ENCODE data around the gene SORL1.

Gene SORL1

GRCh38 chr11:121643479-121644186, 191.5 kb downstream of the SORL1 start:
- DNase-seq, result no peak

- no peak for DNase-seq
Observed at GRCh38 chr11:121644187-121644512, 192.0 kb downstream of the SORL1 start.

- DNase-seq, result no peak
Observed at GRCh38 chr11:121645001-121645400, 192.9 kb downstream of the SORL1 start.

- DNase-seq, result no peak
Observed at GRCh38 chr11:121645596-121645995, 193.5 kb downstream of the SORL1 start.

DNA sequence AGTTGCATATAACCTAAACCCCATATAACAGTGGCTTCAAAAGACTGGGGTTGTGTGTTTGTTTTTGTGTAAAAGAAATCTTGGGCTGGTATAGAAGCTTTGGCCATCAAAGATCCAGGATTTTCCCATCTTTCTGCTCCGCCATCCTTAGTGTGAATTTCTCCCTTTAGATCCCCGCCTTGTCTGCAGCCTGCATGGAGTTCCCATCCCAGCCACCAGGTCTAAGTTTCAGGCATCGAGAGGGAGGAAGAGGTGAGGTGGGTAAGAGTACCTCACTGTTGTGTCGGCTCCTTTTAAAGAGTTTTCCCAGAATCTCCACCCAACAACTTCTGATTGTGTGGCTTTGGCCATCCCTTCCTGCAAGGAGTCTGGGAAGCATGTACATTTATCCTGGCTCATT, 196.2 kb downstream of the SORL1 start:
- DNase-seq, result no peak

GRCh38 chr11:121649798-121650197, 197.7 kb downstream of the SORL1 start:
- DNase-seq, result no peak

- DNase-seq, result no peak
Observed at GRCh38 chr11:121650351-121651256, 198.5 kb downstream of the SORL1 start.

- no peak for DNase-seq
Observed at GRCh38 chr11:121651257-121651605, 199.1 kb downstream of the SORL1 start.

DNA sequence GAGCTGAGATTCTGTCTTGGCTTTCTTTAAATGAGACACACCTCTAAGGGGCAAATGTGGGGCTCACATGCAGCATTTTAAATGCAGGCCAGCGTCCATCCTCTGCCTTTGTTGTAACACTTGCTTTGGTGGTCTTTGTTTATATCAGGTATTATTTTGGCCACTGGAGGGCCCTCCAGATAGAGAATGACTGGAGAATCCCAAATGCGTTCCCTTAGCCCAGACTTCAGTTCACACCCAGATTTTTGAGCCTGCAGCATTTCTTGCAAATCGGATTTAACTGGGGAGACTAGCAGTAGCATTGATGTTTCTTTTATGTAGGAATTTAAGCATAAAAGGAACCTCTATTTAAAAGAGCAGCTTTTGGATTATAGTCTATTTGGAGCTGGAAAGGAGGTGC, 200.9 kb downstream of the SORL1 start:
- no peak for DNase-seq

DNA sequence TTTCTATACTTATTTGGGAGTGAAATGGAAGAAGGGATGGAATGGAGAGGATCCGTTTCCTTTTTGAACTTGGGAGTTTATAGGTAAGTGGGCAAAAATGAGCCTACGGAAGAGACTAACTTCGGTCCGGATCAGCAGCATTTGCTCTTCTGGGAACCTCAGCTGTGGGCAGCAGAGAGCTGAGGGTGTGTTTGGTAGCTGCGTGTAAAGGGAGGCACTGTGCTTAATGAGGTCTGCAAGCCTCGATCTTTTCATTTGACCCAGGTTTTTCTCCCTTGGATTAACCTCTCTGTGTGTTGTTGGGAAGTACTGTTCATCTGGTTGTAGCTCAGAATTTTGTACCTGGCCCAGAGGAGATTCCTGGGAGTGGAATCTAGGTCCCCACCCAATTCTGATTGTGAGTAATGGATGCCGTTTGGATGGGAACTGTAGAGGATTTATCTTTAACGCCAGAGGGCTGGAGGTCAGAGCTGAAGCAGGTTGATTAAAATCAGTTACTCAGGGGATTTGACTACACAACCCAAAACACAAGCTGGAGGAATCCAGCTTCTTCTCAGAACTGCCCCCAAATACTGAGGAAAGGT, 202.2 kb downstream of the SORL1 start:
- no peak for DNase-seq

DNA sequence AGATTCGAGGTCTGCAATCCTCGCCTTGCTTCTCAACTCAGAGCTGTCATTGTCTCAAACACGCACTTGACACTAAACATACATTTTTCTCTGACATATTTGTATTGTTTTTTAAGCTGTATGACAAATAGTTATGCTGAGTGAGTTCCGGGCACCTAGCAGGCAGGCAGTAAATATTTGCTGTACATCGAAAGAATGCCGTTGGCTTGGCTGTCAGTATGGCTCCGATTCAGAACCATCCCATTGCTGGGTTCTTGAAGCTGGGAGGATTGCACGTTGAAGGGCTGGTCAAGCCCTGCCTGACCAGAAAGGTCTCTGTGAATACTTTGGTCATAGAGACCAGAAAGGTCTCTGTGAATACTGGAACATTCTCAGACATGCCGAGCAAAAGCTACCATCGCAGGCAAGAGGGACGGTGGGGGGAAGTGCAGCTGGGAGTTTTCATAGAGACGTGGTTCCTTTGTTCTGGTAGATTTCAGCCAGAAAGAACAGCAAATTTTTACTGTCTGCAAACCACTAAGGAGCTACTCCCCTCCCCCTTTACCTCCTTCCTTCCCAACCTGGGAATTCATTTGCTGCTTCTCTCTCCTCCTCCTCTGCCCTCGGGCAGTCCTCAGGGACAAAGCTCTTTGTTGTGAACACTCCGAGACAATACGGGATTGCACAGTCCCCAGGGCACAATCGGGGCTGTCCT, 202.9 kb downstream of the SORL1 start:
- no peak for DNase-seq

DNA sequence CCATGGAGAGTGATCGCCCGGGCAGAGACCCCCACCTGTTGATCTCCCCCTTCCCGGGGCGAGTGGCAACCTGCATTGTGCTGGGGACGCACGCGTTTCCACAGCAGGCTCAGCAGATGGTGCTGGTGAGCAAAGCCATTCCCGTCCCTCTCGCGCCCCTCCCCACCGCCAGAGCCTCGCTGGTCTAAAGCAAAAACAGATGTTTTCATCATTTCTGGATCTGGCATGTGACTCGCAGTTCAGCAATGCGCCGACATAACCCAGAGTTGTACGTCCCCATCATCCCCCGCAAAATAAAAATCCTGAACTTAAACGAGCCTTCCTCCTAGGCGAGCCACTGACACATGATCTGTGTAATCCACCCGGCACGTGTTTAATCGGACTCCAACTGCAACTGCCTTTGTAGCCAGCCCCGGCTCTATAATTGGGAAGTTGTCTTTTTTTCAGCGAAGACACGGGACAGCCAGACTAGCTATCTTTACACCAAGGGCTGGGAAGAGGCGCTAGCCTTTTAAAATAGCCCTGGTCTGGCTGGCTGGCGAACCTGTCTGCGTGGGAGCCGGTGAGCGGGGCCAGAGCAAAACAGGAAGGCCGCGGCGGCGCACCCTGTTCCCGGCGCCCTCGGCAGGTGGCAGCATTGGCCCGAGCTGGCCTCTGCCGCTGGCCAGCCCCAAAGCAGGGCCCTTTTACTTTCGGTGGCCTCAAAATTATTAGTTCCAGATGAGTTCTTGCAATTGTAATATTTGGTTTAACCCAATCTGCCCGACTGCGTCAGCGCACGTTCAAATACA, 203.6 kb downstream of the SORL1 start:
- DNase-seq, result peak; percentile 61 to 62

DNA sequence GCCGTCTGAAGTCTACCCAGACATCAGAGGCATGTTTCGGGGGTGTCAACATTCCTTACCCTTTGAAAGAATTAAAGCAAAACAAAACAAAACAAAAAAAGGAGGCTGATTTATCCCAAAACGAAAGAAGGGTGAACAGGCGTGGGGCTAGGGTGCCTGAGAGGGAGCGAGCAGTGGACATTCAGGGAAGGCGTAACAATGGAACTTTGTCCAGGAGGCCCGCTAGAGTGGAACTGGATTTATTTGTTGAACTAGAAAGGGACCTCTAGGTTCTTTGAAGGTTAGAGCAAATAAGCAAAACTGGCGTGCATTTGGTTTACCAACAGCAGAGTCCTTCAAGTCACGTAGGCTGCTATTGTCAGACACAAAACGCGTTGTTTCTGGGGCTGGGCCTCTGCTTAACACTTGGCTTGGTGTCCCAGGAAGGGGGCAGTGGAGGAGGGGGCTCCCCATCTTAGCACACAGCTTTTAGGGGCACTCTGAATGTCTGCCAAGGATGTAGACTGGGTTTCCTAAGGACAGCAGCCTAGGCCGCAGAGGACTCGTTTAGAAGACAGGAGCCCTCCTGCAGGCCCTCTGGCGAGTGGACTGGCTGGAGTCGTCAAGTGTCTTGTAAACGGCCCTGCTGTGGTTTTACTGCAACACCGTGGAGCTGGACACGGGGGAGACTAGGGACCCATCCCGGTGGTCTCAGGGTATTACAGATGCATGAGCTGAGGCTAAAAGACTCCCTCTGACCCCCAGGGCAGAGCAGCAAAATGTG, 204.4 kb downstream of the SORL1 start:
- DNase-seq, result no peak

- DNase-seq, result no peak
Observed at GRCh38 chr11:121657146-121657545, 205.0 kb downstream of the SORL1 start.

GRCh38 chr11:121659811-121660210, 207.7 kb downstream of the SORL1 start:
- DNase-seq, result no peak

DNA sequence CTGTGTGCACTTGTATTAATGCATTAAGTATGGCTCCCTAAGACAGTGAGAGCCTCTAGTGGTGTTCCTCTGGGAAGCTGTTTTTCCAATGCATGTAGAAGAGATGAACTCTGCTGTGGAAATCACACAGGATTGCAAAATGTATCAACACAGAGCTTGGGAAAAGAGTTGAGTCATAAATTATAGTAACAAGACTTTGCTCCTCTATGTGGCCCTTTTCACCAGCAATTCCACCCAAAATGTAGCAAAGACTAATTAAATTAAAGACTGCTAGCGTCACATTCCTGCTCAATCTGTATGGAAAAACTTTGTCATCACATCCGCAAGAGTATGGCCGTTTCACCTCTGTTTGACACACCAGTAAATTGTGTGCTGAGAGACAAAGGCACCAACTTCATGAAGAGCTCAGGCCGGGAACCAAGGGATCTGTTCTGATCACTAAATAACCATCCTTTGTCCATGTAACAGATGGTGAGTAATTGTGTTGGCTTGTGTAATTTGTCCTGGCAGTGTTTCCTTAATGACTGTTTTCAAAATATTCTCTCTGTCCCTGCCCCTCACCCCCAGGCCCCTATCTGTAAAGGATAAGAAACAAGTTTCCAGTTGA, 209.9 kb downstream of the SORL1 start:
- DNase-seq, result no peak

DNA sequence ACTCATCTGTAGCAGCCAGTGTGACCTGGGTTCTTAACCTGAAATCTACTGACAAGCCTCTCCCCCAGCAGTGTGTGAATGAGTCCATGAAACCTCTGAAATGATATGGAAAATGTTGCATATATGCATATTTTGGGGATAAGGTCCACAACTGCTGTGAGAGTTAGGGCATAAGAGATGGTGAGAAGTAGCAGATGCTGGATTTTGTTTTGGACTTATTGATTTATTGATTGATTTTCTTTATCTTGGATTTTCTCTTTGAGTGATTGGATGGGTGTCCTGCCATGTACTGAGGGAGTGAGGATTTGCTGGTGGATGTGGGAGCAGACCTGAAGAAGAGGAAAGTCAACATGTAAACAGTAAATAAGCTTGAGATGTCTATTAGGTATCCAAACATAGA, 212.0 kb downstream of the SORL1 start:
- DNase-seq, result no peak

GRCh38 chr11:121665206-121665838, 213.2 kb downstream of the SORL1 start:
- DNase-seq, result no peak

DNA sequence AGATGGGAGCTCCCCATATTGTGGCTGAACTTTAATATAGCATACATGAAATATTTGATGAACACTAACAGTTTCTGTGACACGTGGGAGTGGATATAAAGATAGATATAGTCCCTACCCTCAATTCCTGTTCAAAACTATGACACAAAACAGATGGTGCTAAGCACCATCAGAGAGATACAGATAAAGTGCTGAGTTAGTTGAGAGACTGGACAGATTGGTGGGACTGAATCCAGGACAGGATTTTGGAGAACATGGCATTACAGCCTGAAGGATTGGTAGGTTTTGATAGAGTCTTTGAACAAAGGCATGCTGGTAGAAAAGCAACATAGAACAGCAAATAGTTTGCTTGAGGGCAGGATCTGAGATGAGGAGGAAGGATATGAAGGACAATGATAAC, 215.7 kb downstream of the SORL1 start:
- no peak for DNase-seq

- no peak for DNase-seq
Observed at GRCh38 chr11:121669422-121669821, 217.3 kb downstream of the SORL1 start.

GRCh38 chr11:121670266-121670665, 218.2 kb downstream of the SORL1 start:
- no peak for DNase-seq

Data from AML-193 (cell line).